ENCODE measurements around the gene OCA2. TPM values are rescaled to one million over a fixed set of nuclear protein-coding genes. Genes with fewer than 3 reads are reported as not detected.

The OCA2 gene
- total RNA-seq, 2 donors from 2014 or later: not detected

GRCh38 chr15:28001641-28002040 lies 97.5 kb downstream of the OCA2 start:
- H3K27ac ChIP-seq: no peak overlapping the region
- no peaks in the 10 kb centered on the region for H3K4me1 ChIP-seq
- intact Hi-C loops (cut with DNase I): no loop called here
- no peak for ATAC-seq
- H3K4me3 ChIP-seq: no peak overlapping the region
- TF ChIP-seq POLR2A (IDR thresholded peaks at IDR 0.05): no peak
- TF ChIP-seq CTCF (IDR thresholded peaks at IDR 0.05): no peak
- no peaks in the 10 kb centered on the region for H3K36me3 ChIP-seq (replicated peaks in 1 of 2; ENCODE audit: insufficient read depth in 1 of 2, low read depth in 2 of 2)
- WGBS, 2 donors: 65 to 67% methylated on average over 10 of the region's 10 CpGs
- no peaks in the 10 kb centered on the region for H3K27me3 ChIP-seq
- no peak for DNase-seq
- H3K9me3 ChIP-seq: no peaks in the 10 kb centered on the region

- H3K27me3 ChIP-seq: no peaks in the 10 kb centered on the region
- no peak overlapping the region for H3K4me3 ChIP-seq
- ATAC-seq (no peak), DNase-seq (no peak)
- H3K36me3 ChIP-seq (replicated peaks in 1 of 2; ENCODE audit: insufficient read depth in 1 of 2, low read depth in 2 of 2): no peaks in the 10 kb centered on the region
- 74 to 79% methylated on average over 16 of the region's 16 CpGs for WGBS, 2 donors
- H3K4me1 ChIP-seq: no peaks in the 10 kb centered on the region
- TF ChIP-seq CTCF (IDR thresholded peaks at IDR 0.05): no peak
- TF ChIP-seq POLR2A (IDR thresholded peaks at IDR 0.05): no peak
- no peak overlapping the region for H3K27ac ChIP-seq
- intact Hi-C loops (cut with DNase I): no loop called here
- H3K9me3 ChIP-seq: no peaks in the 10 kb centered on the region
Observed at GRCh38 chr15:27993996-27994780, 104.9 kb downstream of the OCA2 start.

- Histone ChIP-seq H3K4me3 (no peak overlapping the region), H3K36me3 (replicated peaks in 1 of 2; ENCODE audit: insufficient read depth in 1 of 2, low read depth in 2 of 2) (no peaks in the 10 kb centered on the region), H3K27me3 (no peaks in the 10 kb centered on the region), H3K9me3 (no peaks in the 10 kb centered on the region), H3K4me1 (no peaks in the 10 kb centered on the region), H3K27ac (no peak overlapping the region)
- DNase-seq (no peak), ATAC-seq (no peak)
- intact Hi-C loops (cut with DNase I): no loop called here
- TF ChIP-seq POLR2A (IDR thresholded peaks at IDR 0.05): no peak
- TF ChIP-seq CTCF (IDR thresholded peaks at IDR 0.05): no peak
- 70 to 73% methylated on average over 10 of the region's 10 CpGs for WGBS, 2 donors
Observed at GRCh38 chr15:27993544-27993943, 105.6 kb downstream of the OCA2 start.

GRCh38 chr15:27990521-27991515 lies 108.3 kb downstream of the OCA2 start:
- no peak overlapping the region for H3K27ac ChIP-seq
- 61 to 70% methylated on average over 16 of the region's 16 CpGs for WGBS, 2 donors
- H3K9me3 ChIP-seq: no peaks in the 10 kb centered on the region
- no peak for DNase-seq
- no peaks in the 10 kb centered on the region for H3K27me3 ChIP-seq
- no peak for TF ChIP-seq CTCF (IDR thresholded peaks at IDR 0.05)
- TF ChIP-seq POLR2A (IDR thresholded peaks at IDR 0.05): no peak
- no peak overlapping the region for H3K4me3 ChIP-seq
- intact Hi-C loops (cut with DNase I): no loop called here
- H3K4me1 ChIP-seq: no peaks in the 10 kb centered on the region
- H3K36me3 ChIP-seq (replicated peaks in 1 of 2; ENCODE audit: insufficient read depth in 1 of 2, low read depth in 2 of 2): no peaks in the 10 kb centered on the region
- ATAC-seq: no peak
